H1 (cell line): ENCODE measurements around the gene EPHA4.

ENCODE experiments used
- CHD1 ChIP-seq: IDR thresholded peaks from 2 replicates; pipeline ENCODE4 v1.6.1; 2012; ENCODE audit warnings: low read depth, low read length, improper control_type of control experiment
- CREB1 ChIP-seq: IDR thresholded peaks from 2 replicates; pipeline ENCODE4 v1.6.1; 2012; ENCODE audit warnings: inconsistent platforms
- CTCF ChIP-seq, 3 experiments: IDR thresholded peaks; 1 replicate in 2 of 3; 2 replicates in 1 of 3; pipeline versions ENCODE4 v1.5.1 to v1.6.1; 2011; ENCODE audit warnings: low read length in 3 of 3, mild to moderate bottlenecking in 3 of 3, inconsistent platforms in 2 of 3, low read depth in 1 of 3, moderate library complexity in 1 of 3; ENCODE audit not compliant: insufficient read depth in 1 of 3; ENCODE audit errors: control extremely low read depth in 1 of 3
- EZH2 ChIP-seq: fragments of 200-600 bp; sonication (generic); IDR thresholded peaks from 2 replicates; pipeline ENCODE4 v1.7.1; 2012; ENCODE audit warnings: low read depth, mild to moderate bottlenecking, moderate library complexity, low read length, inconsistent platforms; ENCODE audit not compliant: severe bottlenecking
- MAX ChIP-seq: IDR thresholded peaks from 2 replicates; pipeline ENCODE4 v1.6.1; 2012; ENCODE audit warnings: inconsistent platforms
- POLR2A ChIP-seq, 2 experiments: IDR thresholded peaks; 1 replicate in 1 of 2; 2 replicates in 1 of 2; pipeline ENCODE4 v1.6.1; 2011; ENCODE audit warnings: low read depth in 2 of 2, low read length in 2 of 2, mild to moderate bottlenecking in 2 of 2; ENCODE audit errors: control extremely low read depth in 1 of 2
- RAD21 ChIP-seq, 2 experiments: IDR thresholded peaks in 1 of 2; conservative IDR thresholded peaks in 1 of 2; 2 replicates each; pipeline ENCODE4 v1.6.1; 2011; ENCODE audit warnings: low read depth in 2 of 2, low read length in 2 of 2, improper control_type of control experiment in 1 of 2, inconsistent platforms in 1 of 2, mild to moderate bottlenecking in 1 of 2, moderate library complexity in 1 of 2
- RFX5 ChIP-seq: IDR thresholded peaks from 2 replicates; pipeline ENCODE4 v1.6.1; 2011; ENCODE audit warnings: low read depth, low read length, improper control_type of control experiment, borderline replicate concordance
- SIN3A ChIP-seq, 2 experiments: IDR thresholded peaks in 1 of 2; conservative IDR thresholded peaks in 1 of 2; 2 replicates each; pipeline ENCODE4 v1.6.1; 2011 to 2012; ENCODE audit warnings: low read length in 2 of 2, improper control_type of control experiment in 1 of 2, low read depth in 1 of 2, mild to moderate bottlenecking in 1 of 2
- TAF1 ChIP-seq: IDR thresholded peaks from 2 replicates; pipeline ENCODE4 v1.6.1; 2011; ENCODE audit warnings: mild to moderate bottlenecking, low read depth, low read length
- TF ChIP-seq, protein P1 (sequence below): IDR thresholded peaks from 2 replicates; pipeline ENCODE4 v1.6.1; 2011; ENCODE audit warnings: low read depth, mild to moderate bottlenecking, low read length; ENCODE audit not compliant: insufficient read depth
- TF ChIP-seq, protein P2 (sequence below): fragments of 300-600 bp; sonication (generic); IDR thresholded peaks from 2 replicates; pipeline ENCODE4 v1.7.1; 2012; ENCODE audit warnings: low read length, moderate library complexity, mild to moderate bottlenecking, inconsistent platforms; ENCODE audit not compliant: insufficient replicate concordance

DNA sequence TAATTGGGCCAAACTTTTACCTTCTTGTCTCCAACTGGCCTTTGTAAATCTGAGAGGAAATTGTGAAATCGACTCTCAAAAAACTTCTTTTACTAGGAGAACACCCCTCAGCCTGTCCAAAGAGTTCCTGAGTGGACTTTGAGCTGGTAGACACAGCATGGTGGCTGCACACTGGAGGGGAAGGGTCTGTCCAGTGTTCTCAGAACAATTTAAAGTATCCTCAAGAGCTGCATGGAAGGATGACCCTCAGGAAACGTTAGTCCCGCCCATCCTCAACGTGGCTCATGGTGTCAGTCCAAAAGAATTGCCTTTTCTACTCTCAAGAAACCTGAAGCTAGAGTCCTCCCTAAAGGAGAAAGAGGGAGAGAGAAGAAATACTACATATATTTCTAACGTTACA, 182.7 kb downstream of the EPHA4 start:
- TF ChIP-seq SIN3A (conservative IDR thresholded peaks at IDR 0.05 in 1 of 2, IDR thresholded peaks at IDR 0.05 in 1 of 2; ENCODE audit: low read depth in 1 of 2, low read length in 2 of 2), result no peak
- no peak for TF ChIP-seq CHD1
- TF ChIP-seq EZH2, result no peak
- TF ChIP-seq POLR2A (IDR thresholded peaks at IDR 0.05; ENCODE audit: control extremely low read depth in 1 of 2, low read depth in 2 of 2, low read length in 2 of 2), result no peak
- TF ChIP-seq RFX5, result no peak
- no peak for TF ChIP-seq CTCF (IDR thresholded peaks at IDR 0.05; ENCODE audit: control extremely low read depth in 1 of 3, insufficient read depth in 1 of 3, low read depth in 1 of 3, low read length in 3 of 3)
- TF ChIP-seq, protein P1, sequence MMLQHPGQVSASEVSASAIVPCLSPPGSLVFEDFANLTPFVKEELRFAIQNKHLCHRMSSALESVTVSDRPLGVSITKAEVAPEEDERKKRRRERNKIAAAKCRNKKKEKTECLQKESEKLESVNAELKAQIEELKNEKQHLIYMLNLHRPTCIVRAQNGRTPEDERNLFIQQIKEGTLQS, result no peak
- no peak for TF ChIP-seq TAF1
- no peak for TF ChIP-seq MAX
- no peak for TF ChIP-seq RAD21 (IDR thresholded peaks at IDR 0.05 in 1 of 2, conservative IDR thresholded peaks at IDR 0.05 in 1 of 2; ENCODE audit: low read depth in 2 of 2, low read length in 2 of 2)
- TF ChIP-seq CREB1, result no peak
- TF ChIP-seq, protein P2, sequence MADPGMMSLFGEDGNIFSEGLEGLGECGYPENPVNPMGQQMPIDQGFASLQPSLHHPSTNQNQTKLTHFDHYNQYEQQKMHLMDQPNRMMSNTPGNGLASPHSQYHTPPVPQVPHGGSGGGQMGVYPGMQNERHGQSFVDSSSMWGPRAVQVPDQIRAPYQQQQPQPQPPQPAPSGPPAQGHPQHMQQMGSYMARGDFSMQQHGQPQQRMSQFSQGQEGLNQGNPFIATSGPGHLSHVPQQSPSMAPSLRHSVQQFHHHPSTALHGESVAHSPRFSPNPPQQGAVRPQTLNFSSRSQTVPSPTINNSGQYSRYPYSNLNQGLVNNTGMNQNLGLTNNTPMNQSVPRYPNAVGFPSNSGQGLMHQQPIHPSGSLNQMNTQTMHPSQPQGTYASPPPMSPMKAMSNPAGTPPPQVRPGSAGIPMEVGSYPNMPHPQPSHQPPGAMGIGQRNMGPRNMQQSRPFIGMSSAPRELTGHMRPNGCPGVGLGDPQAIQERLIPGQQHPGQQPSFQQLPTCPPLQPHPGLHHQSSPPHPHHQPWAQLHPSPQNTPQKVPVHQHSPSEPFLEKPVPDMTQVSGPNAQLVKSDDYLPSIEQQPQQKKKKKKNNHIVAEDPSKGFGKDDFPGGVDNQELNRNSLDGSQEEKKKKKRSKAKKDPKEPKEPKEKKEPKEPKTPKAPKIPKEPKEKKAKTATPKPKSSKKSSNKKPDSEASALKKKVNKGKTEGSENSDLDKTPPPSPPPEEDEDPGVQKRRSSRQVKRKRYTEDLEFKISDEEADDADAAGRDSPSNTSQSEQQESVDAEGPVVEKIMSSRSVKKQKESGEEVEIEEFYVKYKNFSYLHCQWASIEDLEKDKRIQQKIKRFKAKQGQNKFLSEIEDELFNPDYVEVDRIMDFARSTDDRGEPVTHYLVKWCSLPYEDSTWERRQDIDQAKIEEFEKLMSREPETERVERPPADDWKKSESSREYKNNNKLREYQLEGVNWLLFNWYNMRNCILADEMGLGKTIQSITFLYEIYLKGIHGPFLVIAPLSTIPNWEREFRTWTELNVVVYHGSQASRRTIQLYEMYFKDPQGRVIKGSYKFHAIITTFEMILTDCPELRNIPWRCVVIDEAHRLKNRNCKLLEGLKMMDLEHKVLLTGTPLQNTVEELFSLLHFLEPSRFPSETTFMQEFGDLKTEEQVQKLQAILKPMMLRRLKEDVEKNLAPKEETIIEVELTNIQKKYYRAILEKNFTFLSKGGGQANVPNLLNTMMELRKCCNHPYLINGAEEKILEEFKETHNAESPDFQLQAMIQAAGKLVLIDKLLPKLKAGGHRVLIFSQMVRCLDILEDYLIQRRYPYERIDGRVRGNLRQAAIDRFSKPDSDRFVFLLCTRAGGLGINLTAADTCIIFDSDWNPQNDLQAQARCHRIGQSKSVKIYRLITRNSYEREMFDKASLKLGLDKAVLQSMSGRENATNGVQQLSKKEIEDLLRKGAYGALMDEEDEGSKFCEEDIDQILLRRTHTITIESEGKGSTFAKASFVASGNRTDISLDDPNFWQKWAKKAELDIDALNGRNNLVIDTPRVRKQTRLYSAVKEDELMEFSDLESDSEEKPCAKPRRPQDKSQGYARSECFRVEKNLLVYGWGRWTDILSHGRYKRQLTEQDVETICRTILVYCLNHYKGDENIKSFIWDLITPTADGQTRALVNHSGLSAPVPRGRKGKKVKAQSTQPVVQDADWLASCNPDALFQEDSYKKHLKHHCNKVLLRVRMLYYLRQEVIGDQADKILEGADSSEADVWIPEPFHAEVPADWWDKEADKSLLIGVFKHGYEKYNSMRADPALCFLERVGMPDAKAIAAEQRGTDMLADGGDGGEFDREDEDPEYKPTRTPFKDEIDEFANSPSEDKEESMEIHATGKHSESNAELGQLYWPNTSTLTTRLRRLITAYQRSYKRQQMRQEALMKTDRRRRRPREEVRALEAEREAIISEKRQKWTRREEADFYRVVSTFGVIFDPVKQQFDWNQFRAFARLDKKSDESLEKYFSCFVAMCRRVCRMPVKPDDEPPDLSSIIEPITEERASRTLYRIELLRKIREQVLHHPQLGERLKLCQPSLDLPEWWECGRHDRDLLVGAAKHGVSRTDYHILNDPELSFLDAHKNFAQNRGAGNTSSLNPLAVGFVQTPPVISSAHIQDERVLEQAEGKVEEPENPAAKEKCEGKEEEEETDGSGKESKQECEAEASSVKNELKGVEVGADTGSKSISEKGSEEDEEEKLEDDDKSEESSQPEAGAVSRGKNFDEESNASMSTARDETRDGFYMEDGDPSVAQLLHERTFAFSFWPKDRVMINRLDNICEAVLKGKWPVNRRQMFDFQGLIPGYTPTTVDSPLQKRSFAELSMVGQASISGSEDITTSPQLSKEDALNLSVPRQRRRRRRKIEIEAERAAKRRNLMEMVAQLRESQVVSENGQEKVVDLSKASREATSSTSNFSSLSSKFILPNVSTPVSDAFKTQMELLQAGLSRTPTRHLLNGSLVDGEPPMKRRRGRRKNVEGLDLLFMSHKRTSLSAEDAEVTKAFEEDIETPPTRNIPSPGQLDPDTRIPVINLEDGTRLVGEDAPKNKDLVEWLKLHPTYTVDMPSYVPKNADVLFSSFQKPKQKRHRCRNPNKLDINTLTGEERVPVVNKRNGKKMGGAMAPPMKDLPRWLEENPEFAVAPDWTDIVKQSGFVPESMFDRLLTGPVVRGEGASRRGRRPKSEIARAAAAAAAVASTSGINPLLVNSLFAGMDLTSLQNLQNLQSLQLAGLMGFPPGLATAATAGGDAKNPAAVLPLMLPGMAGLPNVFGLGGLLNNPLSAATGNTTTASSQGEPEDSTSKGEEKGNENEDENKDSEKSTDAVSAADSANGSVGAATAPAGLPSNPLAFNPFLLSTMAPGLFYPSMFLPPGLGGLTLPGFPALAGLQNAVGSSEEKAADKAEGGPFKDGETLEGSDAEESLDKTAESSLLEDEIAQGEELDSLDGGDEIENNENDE, result no peak
